ENCODE measurements around the gene IL1R1. TPM values are rescaled to one million over a fixed set of nuclear protein-coding genes. Genes with fewer than 3 reads are reported as not detected.

The IL1R1 gene, protein sequence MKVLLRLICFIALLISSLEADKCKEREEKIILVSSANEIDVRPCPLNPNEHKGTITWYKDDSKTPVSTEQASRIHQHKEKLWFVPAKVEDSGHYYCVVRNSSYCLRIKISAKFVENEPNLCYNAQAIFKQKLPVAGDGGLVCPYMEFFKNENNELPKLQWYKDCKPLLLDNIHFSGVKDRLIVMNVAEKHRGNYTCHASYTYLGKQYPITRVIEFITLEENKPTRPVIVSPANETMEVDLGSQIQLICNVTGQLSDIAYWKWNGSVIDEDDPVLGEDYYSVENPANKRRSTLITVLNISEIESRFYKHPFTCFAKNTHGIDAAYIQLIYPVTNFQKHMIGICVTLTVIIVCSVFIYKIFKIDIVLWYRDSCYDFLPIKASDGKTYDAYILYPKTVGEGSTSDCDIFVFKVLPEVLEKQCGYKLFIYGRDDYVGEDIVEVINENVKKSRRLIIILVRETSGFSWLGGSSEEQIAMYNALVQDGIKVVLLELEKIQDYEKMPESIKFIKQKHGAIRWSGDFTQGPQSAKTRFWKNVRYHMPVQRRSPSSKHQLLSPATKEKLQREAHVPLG
- total RNA-seq = 10 to 100 TPM; 20.7 to 49.3 TPM
- 10 to 100 TPM; 14.0 to 38.2 TPM for polyA plus RNA-seq

GRCh38 chr2:102141970-102142828, at the start of gene IL1R1:
IL1R1 (plus strand) TSS chr2:102142746; CDS start chr2:102157725, 14,979 bp downstream.
- Histone ChIP-seq H3K27ac (ENCODE audit: low read depth in 1 of 2, low read length in 2 of 2) (peak within 1 kb of the TSS; percentile 88 to 89), H3K9me3 (ENCODE audit: control insufficient read depth in 4 of 4, low read length in 3 of 4) (peaks cover 7 to 28% (median 16%) of the 10 kb centered on the region in 4 donors), H3K27me3 (ENCODE audit: control insufficient read depth in 4 of 4, insufficient read depth in 4 of 4, low read length in 3 of 4) (no peaks in the 10 kb centered on the region), H3K4me1 (ENCODE audit: control insufficient read depth in 4 of 4, insufficient read depth in 4 of 4, low read length in 3 of 4) (peaks cover 3 to 24% (median 9%) of the 10 kb centered on the region in 4 donors), H3K36me3 (ENCODE audit: control insufficient read depth in 4 of 4, insufficient read depth in 3 of 4, low read depth in 1 of 4, low read length in 3 of 4) (peaks cover 1 to 25% (median 20%) of the 10 kb centered on the region in 4 donors), H3K9ac (ENCODE audit: low read depth in 1 of 2, low read length in 2 of 2) (peak within 1 kb of the TSS; percentile 57 to 97), H3K4me3 (ENCODE audit: low read depth in 1 of 3, low read length in 3 of 3) (peak within 1 kb of the TSS; percentile 54 to 87 (median 72))
- TF ChIP-seq SP1 (IDR thresholded peaks at IDR 0.05) = peak; percentile 9
- TF ChIP-seq HNF4G (IDR thresholded peaks at IDR 0.05) = no peak
- peak in 1 of 2 donors; percentile 42 for TF ChIP-seq RAD21 (IDR thresholded peaks at IDR 0.05)
- TF ChIP-seq YY1 (IDR thresholded peaks at IDR 0.05) = no peak
- peak; percentile 34 for TF ChIP-seq REST (IDR thresholded peaks at IDR 0.05)
- TF ChIP-seq EGR1 (IDR thresholded peaks at IDR 0.05; ENCODE audit: low read depth in 2 of 2) = peak; percentile 80 to 93
- 8% methylated on average over 65 of the region's 65 CpGs for WGBS
- DNase-seq (ENCODE audit: low spot score) = peak; percentile 72

GRCh38 chr2:102093662-102094061, 48.9 kb upstream of the IL1R1 start:
- WGBS = 94% methylated on average over 13 of the region's 13 CpGs
- Histone ChIP-seq H3K4me1 (ENCODE audit: control insufficient read depth in 4 of 4, insufficient read depth in 4 of 4, low read length in 3 of 4) (peaks cover 0 to 5% (median 2%) of the 10 kb centered on the region in 4 donors), H3K36me3 (ENCODE audit: control insufficient read depth in 4 of 4, insufficient read depth in 3 of 4, low read depth in 1 of 4, low read length in 3 of 4) (no peaks in the 10 kb centered on the region), H3K9ac (ENCODE audit: low read depth in 1 of 2, low read length in 2 of 2) (no peak overlapping the region), H3K27me3 (ENCODE audit: control insufficient read depth in 4 of 4, insufficient read depth in 4 of 4, low read length in 3 of 4) (no peaks in the 10 kb centered on the region), H3K9me3 (ENCODE audit: control insufficient read depth in 4 of 4, low read length in 3 of 4) (no peaks in the 10 kb centered on the region), H3K27ac (ENCODE audit: low read depth in 1 of 2, low read length in 2 of 2) (no peak overlapping the region), H3K4me3 (ENCODE audit: low read depth in 1 of 3, low read length in 3 of 3) (no peak overlapping the region)
- no peak for DNase-seq (ENCODE audit: low spot score)
- no peak for TF ChIP-seq REST (IDR thresholded peaks at IDR 0.05)
- no peak for TF ChIP-seq FOXA2 (IDR thresholded peaks at IDR 0.05)
- TF ChIP-seq TAF1 (conservative IDR thresholded peaks at IDR 0.05) = no peak
- TF ChIP-seq, protein P1, sequence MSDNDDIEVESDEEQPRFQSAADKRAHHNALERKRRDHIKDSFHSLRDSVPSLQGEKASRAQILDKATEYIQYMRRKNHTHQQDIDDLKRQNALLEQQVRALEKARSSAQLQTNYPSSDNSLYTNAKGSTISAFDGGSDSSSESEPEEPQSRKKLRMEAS (IDR thresholded peaks at IDR 0.05) = no peak
- no peak for TF ChIP-seq RXRA (IDR thresholded peaks at IDR 0.05)
- TF ChIP-seq, protein P2, sequence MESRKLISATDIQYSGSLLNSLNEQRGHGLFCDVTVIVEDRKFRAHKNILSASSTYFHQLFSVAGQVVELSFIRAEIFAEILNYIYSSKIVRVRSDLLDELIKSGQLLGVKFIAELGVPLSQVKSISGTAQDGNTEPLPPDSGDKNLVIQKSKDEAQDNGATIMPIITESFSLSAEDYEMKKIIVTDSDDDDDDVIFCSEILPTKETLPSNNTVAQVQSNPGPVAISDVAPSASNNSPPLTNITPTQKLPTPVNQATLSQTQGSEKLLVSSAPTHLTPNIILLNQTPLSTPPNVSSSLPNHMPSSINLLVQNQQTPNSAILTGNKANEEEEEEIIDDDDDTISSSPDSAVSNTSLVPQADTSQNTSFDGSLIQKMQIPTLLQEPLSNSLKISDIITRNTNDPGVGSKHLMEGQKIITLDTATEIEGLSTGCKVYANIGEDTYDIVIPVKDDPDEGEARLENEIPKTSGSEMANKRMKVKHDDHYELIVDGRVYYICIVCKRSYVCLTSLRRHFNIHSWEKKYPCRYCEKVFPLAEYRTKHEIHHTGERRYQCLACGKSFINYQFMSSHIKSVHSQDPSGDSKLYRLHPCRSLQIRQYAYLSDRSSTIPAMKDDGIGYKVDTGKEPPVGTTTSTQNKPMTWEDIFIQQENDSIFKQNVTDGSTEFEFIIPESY (IDR thresholded peaks at IDR 0.05) = no peak
- no peak for TF ChIP-seq EGR1 (IDR thresholded peaks at IDR 0.05; ENCODE audit: low read depth in 2 of 2)
- TF ChIP-seq JUND (IDR thresholded peaks at IDR 0.05) = no peak
- TF ChIP-seq ATF3 (IDR thresholded peaks at IDR 0.05) = no peak
- no peak for TF ChIP-seq YY1 (IDR thresholded peaks at IDR 0.05)
- no peak for TF ChIP-seq NR2F2 (IDR thresholded peaks at IDR 0.05)
- TF ChIP-seq CTCF (IDR thresholded peaks at IDR 0.05; ENCODE audit: low read depth, low read length, missing input control) = no peak
- TF ChIP-seq RAD21 (IDR thresholded peaks at IDR 0.05) = no peak
- no peak for TF ChIP-seq SP1 (IDR thresholded peaks at IDR 0.05)
- TF ChIP-seq GABPA (IDR thresholded peaks at IDR 0.05 in 1 of 2, conservative IDR thresholded peaks at IDR 0.05 in 1 of 2) = no peak
- TF ChIP-seq HNF4G (IDR thresholded peaks at IDR 0.05) = no peak
